DOHH2 (cell line): ENCODE data around the gene CRAT.
A peak's percentile ranks its signal among the peaks of the same experiment; 100 is the strongest.

Experiments used
- H3F3A ChIP-seq: fragments of 200-600 bp; sonication (generic), shearing (Covaris generic); 2 replicates; pipeline ENCODE4 v1.6.0; 2016; ENCODE audit warnings: antibody characterized with exemption, mild to moderate bottlenecking; ENCODE audit not compliant: control insufficient read depth, insufficient read depth
- H3K27ac ChIP-seq: fragments of 200-600 bp; sonication (generic); 2 replicates; pipeline ENCODE4 v1.5.1; 2014; ENCODE audit warnings: low read depth, mild to moderate bottlenecking, low read length, moderate library complexity
- H3K27me3 ChIP-seq: fragments of 200-600 bp; sonication (generic); 2 replicates; pipeline ENCODE4 v1.6.1; 2014; ENCODE audit warnings: mild to moderate bottlenecking, low read length, mixed read lengths; ENCODE audit not compliant: control insufficient read depth
- H3K36me3 ChIP-seq: fragments of 200-600 bp; sonication (generic); 2 replicates; pipeline ENCODE4 v1.6.1; 2014; ENCODE audit warnings: mild to moderate bottlenecking, low read length, moderate library complexity, mixed read lengths; ENCODE audit not compliant: control insufficient read depth
- H3K4me1 ChIP-seq: fragments of 200-600 bp; sonication (generic); 2 replicates; pipeline ENCODE4 v1.6.1; 2014; ENCODE audit warnings: mild to moderate bottlenecking, low read length, mixed read lengths; ENCODE audit not compliant: control insufficient read depth
- H3K4me2 ChIP-seq: fragments of 200-600 bp; sonication (generic); 2 replicates; pipeline ENCODE4 v1.6.0; 2014; ENCODE audit warnings: mild to moderate bottlenecking, low read length, moderate library complexity
- H3K4me3 ChIP-seq: fragments of 200-600 bp; sonication (generic); 2 replicates; pipeline ENCODE4 v1.5.1; 2014; ENCODE audit warnings: mild to moderate bottlenecking, low read length, mixed read lengths
- H3K79me2 ChIP-seq: fragments of 200-600 bp; sonication (generic); 2 replicates; pipeline ENCODE4 v1.6.1; 2014; ENCODE audit warnings: mild to moderate bottlenecking, low read length, mixed read lengths; ENCODE audit not compliant: control insufficient read depth
- H3K9me2 ChIP-seq: fragments of 200-600 bp; sonication (generic); replicated peaks from 2 replicates; pipeline ENCODE4 v1.6.1; 2014; ENCODE audit warnings: mild to moderate bottlenecking, low read length, mixed read lengths; ENCODE audit not compliant: control insufficient read depth
- H3K9me3 ChIP-seq: fragments of 200-600 bp; sonication (generic); 2 replicates; pipeline ENCODE4 v1.6.1; 2014; ENCODE audit warnings: antibody characterized with exemption, low read length, mixed read lengths; ENCODE audit not compliant: control insufficient read depth, insufficient read depth
- H4K20me1 ChIP-seq: fragments of 200-600 bp; sonication (generic); 2 replicates; pipeline ENCODE4 v1.6.0; 2014; ENCODE audit warnings: low read depth, mild to moderate bottlenecking, antibody characterized with exemption, low read length, moderate library complexity; ENCODE audit not compliant: control insufficient read depth, insufficient read depth
- EZH2phosphoT487 ChIP-seq: fragments of 200-600 bp; sonication (generic); IDR thresholded peaks from 2 replicates; pipeline ENCODE4 v1.6.1; 2017; ENCODE audit warnings: borderline replicate concordance, mild to moderate bottlenecking, antibody characterized with exemption, low read length, moderate library complexity, mixed read lengths
- TF ChIP-seq, protein P1 (sequence below): fragments of 200-600 bp; sonication (generic); IDR thresholded peaks from one replicate; pipeline ENCODE4 v1.5.1; 2014; ENCODE audit warnings: antibody characterized with exemption, mild to moderate bottlenecking, low read depth, low read length; ENCODE audit not compliant: poor library complexity, severe bottlenecking

CRAT gene

DNA sequence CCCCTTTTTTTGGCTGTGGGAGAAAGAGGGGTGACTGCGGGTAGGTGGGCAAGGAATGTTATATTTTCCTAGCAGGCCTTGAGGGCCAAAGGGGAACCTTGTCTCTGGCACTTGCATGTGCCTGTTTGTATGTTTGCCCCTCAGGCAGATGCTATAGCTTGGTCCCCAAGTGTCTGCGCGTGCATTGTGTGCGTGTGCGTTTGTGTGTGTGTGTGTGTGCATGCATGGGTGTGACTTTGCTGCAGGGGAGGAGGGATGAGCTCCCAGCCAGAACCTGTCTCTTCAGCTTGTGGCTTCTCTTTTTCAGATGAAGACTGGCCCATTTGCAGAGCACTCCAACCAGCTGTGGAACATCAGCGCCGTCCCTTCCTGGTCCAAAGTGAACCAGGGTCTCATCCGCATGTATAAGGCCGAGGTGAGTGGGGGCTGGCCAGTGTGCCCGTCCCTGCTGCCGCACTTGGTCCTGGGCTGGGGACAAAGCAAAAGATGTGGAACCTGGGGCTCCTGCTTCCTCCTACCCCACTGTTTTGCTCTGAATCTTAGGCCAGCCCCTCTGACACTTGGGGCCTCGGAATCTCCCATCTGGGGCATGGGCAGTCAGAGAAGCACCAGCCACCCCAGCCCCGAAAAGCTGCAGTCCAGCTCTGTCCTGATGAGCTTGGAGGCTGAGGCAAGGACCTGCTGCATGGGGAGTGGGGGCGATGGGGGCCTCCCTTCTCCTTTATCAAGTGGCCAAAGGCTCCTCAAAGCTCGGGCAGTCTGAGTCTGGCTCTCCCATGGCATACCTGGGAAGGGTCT, 31.7 kb upstream of the CRAT start:
- Histone ChIP-seq H3K9me3 (no peaks in the 10 kb centered on the region), H3K36me3 (peaks cover 36% of the 10 kb centered on the region), H3F3A (peaks cover 14% of the 10 kb centered on the region), H3K79me2 (peaks cover 14% of the 10 kb centered on the region), H3K27me3 (no peaks in the 10 kb centered on the region), H3K4me1 (peaks cover 49% of the 10 kb centered on the region), H3K4me2 (peak overlapping the region; percentile 78), H3K9me2 (no peaks in the 10 kb centered on the region), H3K4me3 (peak overlapping the region; percentile 73), H4K20me1 (no peaks in the 10 kb centered on the region), H3K27ac (peak overlapping the region; percentile 99)
- no peak for TF ChIP-seq EZH2phosphoT487
- TF ChIP-seq, protein P1, sequence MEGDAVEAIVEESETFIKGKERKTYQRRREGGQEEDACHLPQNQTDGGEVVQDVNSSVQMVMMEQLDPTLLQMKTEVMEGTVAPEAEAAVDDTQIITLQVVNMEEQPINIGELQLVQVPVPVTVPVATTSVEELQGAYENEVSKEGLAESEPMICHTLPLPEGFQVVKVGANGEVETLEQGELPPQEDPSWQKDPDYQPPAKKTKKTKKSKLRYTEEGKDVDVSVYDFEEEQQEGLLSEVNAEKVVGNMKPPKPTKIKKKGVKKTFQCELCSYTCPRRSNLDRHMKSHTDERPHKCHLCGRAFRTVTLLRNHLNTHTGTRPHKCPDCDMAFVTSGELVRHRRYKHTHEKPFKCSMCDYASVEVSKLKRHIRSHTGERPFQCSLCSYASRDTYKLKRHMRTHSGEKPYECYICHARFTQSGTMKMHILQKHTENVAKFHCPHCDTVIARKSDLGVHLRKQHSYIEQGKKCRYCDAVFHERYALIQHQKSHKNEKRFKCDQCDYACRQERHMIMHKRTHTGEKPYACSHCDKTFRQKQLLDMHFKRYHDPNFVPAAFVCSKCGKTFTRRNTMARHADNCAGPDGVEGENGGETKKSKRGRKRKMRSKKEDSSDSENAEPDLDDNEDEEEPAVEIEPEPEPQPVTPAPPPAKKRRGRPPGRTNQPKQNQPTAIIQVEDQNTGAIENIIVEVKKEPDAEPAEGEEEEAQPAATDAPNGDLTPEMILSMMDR: no peak

DNA sequence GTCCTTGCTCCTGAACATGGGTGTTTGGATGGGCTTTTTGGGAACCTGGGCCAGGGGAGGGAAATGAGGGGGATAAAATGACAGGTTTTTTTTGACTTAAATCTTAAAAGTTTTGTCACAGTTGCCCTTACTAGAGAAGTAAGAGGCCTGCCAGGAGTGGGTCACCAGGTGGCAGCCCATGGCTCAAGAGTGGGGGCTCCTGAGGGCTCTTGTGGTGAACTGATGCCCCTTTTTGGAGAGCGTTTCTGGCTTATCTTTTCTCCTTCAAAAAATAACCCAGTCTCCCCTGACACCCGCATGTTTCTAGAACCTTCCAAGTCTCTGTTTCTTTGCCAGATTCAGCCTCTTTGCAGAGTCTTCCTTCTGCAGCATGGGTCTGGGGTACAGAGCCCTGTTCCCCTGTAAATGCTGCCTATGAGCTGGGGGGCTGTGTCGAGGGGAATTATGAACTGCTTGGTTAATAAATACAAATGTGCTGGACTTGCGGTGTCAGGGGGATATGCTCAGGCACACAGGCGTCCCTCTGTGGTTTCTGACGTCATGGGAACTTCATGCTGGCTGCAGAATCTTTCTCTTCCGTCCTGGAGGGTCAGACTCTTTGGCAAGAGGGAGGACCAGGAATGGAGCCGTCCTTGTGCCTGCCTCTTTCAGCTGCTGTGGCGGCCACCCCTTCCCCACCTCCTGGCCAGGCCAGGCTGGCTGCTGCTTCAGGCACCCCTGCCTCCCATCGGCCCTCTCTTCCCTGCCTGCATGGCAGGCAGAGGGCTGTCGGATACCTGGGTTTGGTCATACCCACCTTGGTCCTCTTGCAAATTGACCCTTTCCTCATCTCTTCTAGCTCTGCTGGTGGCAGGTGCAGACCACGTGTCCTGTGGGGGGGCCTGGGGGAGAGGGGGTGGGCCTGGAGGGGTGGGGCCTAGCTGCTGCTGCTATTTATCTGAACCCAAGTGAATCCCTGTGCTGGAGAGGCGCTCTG, 30.8 kb upstream of the CRAT start:
- peaks cover 49% of the 10 kb centered on the region for H3K4me1 ChIP-seq
- H3K36me3 ChIP-seq: peaks cover 43% of the 10 kb centered on the region
- no peaks in the 10 kb centered on the region for H3K27me3 ChIP-seq
- H3K9me3 ChIP-seq: no peaks in the 10 kb centered on the region
- H4K20me1 ChIP-seq: no peaks in the 10 kb centered on the region
- TF ChIP-seq, protein P1: no peak
- TF ChIP-seq EZH2phosphoT487: no peak
- peaks cover 14% of the 10 kb centered on the region for H3K79me2 ChIP-seq
- H3K4me2 ChIP-seq: peak overlapping the region; percentile 78
- no peaks in the 10 kb centered on the region for H3K9me2 ChIP-seq
- peak overlapping the region; percentile 73 for H3K4me3 ChIP-seq
- H3K27ac ChIP-seq: peak overlapping the region; percentile 99
- peaks cover 14% of the 10 kb centered on the region for H3F3A ChIP-seq

DNA sequence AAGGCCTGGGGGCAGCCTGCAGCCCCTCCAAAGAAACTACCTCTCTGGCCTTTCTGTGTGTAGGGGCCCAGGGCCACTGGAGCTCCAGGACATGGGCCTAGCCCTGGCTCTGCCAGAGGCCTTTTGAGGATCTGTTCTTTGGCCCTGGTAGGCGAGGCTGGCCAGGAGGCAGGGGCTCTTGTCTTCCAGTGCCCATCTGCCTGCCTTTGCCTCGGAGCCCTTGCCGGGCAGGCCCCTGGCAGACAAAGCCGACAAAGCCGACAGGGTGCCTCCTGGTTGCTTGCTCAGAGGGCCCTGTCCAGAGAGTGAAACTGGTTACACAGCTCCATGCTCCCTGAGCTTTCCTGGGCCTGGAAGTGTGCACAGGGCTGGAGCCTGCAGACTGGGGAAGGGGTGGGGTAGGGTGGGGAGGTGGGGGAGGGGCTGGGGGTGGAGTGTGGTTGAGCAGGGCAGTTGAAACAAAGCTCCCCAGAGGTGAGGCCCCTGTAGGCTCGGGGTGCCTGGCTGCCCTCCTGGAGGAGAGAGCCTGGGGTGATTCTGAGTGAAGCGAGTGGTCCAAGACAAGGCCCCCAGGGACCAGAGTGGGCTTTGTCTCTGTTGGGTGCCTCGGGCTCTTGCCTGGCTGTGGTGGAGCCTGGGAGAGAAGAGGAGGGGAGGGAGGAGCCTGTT, 29.9 kb upstream of the CRAT start:
- Histone ChIP-seq H3K27ac (peak overlapping the region; percentile 99), H3K27me3 (no peaks in the 10 kb centered on the region), H3K9me3 (no peaks in the 10 kb centered on the region), H3F3A (peaks cover 14% of the 10 kb centered on the region), H3K9me2 (no peaks in the 10 kb centered on the region), H3K4me1 (peaks cover 49% of the 10 kb centered on the region), H3K79me2 (peaks cover 14% of the 10 kb centered on the region), H3K4me2 (peak overlapping the region; percentile 78), H3K4me3 (peak overlapping the region; percentile 73), H4K20me1 (no peaks in the 10 kb centered on the region), H3K36me3 (peaks cover 45% of the 10 kb centered on the region)
- TF ChIP-seq, protein P1: no peak
- no peak for TF ChIP-seq EZH2phosphoT487
